ENCODE measurements around the gene ARHGAP23.
"Not testable (repeated sequence)": the region's sequence is repeated elsewhere in the genome, so short reads cannot be mapped to it uniquely, and the experiment has no call there.

GRCh38 chr17:38491346-38492066 lies 63.2 kb downstream of the ARHGAP23 start:
- TF ChIP-seq, protein P1, sequence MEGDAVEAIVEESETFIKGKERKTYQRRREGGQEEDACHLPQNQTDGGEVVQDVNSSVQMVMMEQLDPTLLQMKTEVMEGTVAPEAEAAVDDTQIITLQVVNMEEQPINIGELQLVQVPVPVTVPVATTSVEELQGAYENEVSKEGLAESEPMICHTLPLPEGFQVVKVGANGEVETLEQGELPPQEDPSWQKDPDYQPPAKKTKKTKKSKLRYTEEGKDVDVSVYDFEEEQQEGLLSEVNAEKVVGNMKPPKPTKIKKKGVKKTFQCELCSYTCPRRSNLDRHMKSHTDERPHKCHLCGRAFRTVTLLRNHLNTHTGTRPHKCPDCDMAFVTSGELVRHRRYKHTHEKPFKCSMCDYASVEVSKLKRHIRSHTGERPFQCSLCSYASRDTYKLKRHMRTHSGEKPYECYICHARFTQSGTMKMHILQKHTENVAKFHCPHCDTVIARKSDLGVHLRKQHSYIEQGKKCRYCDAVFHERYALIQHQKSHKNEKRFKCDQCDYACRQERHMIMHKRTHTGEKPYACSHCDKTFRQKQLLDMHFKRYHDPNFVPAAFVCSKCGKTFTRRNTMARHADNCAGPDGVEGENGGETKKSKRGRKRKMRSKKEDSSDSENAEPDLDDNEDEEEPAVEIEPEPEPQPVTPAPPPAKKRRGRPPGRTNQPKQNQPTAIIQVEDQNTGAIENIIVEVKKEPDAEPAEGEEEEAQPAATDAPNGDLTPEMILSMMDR (IDR thresholded peaks at IDR 0.05) = not testable (repeated sequence)
- TF ChIP-seq POLR2A, POLR2AphosphoS5 (IDR thresholded peaks at IDR 0.05): not testable (repeated sequence)
